ENCODE measurements around the gene KLHL17.

The KLHL17 gene

DNA sequence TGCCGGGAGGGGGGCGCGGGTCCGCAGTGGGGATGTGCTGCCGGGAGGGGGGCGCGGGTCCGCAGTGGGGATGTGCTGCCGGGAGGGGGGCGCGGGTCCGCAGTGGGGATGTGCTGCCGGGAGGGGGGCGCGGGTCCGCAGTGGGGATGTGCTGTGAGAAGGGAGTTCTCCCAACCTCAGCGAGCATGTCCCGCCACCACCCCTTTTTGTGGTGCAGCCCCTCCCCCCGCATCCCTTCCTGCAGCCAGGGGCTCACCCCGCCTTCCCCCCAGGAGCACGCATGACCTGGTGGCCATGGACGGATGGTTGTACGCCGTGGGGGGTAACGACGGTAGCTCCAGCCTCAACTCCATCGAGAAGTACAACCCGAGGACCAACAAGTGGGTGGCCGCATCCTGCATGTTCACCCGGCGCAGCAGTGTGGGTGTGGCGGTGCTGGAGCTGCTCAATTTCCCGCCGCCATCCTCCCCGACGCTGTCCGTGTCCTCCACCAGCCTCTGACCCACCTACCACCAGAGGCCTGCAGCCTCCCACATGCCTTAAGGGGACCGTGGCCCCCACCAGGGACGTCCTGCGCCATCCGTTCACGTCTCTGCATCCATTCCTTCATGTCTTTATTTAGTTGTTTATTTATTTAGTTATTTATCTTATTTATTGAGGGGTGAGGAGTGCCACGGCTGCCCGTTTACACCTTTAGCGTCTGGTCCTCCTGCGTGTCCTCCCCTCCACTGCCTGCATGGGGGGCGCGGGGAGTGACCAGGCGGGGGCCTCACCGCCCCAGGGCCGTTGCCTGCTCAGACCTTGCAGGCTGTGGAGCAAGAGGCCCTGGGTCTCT lies 4.5 kb downstream of the KLHL17 start:
- Mint-ChIP-seq H3K4me1 (no peaks in the 10 kb centered on the region), H3K9me3 (peaks cover 3% of the 10 kb centered on the region), H3K27me3 (ENCODE audit: low read depth, poor library complexity) (peaks cover 66% of the 10 kb centered on the region), H3K4me3 (no peak overlapping the region), H3K36me3 (ENCODE audit: low read depth) (peaks cover 8% of the 10 kb centered on the region), H3K27ac (no peak overlapping the region)
- TF ChIP-seq, protein P1, sequence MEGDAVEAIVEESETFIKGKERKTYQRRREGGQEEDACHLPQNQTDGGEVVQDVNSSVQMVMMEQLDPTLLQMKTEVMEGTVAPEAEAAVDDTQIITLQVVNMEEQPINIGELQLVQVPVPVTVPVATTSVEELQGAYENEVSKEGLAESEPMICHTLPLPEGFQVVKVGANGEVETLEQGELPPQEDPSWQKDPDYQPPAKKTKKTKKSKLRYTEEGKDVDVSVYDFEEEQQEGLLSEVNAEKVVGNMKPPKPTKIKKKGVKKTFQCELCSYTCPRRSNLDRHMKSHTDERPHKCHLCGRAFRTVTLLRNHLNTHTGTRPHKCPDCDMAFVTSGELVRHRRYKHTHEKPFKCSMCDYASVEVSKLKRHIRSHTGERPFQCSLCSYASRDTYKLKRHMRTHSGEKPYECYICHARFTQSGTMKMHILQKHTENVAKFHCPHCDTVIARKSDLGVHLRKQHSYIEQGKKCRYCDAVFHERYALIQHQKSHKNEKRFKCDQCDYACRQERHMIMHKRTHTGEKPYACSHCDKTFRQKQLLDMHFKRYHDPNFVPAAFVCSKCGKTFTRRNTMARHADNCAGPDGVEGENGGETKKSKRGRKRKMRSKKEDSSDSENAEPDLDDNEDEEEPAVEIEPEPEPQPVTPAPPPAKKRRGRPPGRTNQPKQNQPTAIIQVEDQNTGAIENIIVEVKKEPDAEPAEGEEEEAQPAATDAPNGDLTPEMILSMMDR (IDR thresholded peaks at IDR 0.05) = no peak
- no peak for DNase-seq

DNA sequence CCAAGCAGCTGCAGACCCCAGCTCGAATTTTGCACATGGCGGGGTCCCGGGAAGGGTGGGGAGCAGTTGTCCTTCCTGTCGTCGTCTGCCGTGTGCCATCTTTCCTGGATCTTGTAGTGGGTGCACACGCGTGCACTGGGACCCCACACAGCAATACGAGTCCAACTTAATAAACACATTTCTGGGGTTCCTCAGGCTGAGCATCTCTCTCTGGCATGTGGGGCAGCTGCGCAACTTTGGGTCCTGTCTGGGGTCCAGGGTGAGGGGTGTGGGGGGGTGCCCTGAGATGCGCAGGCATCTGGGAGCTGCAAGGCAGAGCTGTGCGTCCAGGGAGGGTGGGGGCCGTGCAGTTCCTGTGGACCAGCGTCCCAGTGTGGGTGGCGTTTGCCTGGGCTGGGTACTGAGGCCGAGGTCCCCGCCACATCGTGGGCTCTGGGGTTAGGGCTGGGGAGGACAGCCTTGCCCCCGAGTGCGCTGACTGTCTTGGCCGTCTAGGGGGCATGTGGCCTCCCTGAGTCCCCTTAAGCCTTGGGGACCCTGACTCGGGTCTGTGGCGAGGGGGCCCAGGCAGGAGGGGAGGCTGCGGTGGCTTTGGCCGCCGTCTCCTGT lies 5.2 kb downstream of the KLHL17 start:
- no peak overlapping the region for H3K4me3 Mint-ChIP-seq
- no peaks in the 10 kb centered on the region for H3K4me1 Mint-ChIP-seq
- TF ChIP-seq, protein P1 (IDR thresholded peaks at IDR 0.05) = no peak

DNA sequence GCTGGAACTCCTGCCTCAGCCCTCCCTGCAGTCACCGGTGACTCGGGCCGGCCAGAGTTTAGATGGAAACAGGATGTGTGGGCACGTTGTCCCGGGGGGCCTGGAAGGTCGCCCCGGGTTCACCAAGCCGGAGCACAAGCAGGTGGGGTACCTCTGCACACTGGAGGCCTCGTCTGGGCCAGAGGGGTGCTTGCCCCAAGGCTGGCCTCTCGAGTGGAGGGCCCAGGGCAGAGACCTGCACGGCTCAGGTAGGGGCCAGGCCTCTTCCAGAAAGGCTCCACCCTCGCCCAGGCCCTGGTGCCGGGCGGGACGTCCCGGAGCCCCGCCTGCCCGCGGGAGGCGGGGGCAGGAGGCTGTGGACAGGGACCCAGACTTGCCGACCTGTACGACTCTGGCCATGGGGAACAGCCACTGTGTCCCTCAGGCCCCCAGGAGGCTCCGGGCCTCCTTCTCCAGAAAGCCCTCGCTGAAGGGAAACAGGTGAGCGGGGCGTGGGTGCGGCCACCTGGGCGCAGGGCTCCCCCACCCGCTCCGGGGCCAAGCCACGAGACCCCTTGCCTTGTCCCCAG lies 5.8 kb downstream of the KLHL17 start, which contains the start of gene PLEKHN1:
PLEKHN1 (plus strand) TSS at position 348 of the 569 bp plus-strand sequence; CDS start at position 398, 50 bp downstream.
- TF ChIP-seq, protein P1 (IDR thresholded peaks at IDR 0.05) = no peak
- peaks cover 3% of the 10 kb centered on the region for H3K9me3 Mint-ChIP-seq
- no peak within 1 kb of the TSS for H3K27ac Mint-ChIP-seq
- H3K4me3 Mint-ChIP-seq = peak within 1 kb of the TSS; percentile 52
- peaks cover 8% of the 10 kb centered on the region for H3K36me3 Mint-ChIP-seq (ENCODE audit: low read depth)
- DNase-seq = no peak
- H3K27me3 Mint-ChIP-seq (ENCODE audit: low read depth, poor library complexity) = peaks cover 73% of the 10 kb centered on the region
- no peaks in the 10 kb centered on the region for H3K4me1 Mint-ChIP-seq

More for the DNA sequence above, 5.2 kb downstream of the KLHL17 start:
- Mint-ChIP-seq H3K27me3 (ENCODE audit: low read depth, poor library complexity) (peaks cover 67% of the 10 kb centered on the region), H3K27ac (no peak overlapping the region), H3K9me3 (peaks cover 3% of the 10 kb centered on the region), H3K36me3 (ENCODE audit: low read depth) (peaks cover 8% of the 10 kb centered on the region)
- no peak for DNase-seq

DNA sequence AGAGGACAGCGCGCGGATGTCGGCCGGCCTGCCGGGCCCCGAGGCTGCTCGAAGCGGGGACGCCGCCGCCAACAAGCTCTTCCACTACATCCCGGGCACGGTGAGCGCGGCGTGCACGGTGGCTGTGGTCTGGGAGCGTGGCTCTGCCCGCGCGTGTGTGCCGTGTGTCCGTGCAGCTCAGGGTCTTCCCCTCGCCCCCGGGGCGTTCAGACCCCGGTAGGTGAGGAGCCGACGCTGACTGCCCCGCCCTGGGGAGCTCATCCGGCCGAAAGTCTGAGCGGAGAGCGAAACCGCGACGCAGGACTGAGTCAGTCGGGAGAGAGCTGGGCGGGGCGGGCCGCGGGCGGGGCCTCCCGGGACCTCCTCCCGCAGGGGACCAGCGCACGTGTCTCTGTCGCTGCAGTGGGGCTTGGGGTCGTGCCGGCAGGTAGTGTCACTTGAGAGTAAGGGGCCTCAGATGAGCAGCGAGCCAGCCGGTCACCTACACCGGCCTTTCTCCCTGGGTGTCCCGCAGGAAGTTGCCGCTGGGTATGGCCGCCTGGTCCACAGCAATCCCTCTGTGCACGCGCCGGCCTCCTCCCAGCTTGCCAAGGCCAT lies 6.4 kb downstream of the KLHL17 start:
- H3K4me1 Mint-ChIP-seq = no peaks in the 10 kb centered on the region
- H3K27me3 Mint-ChIP-seq (ENCODE audit: low read depth, poor library complexity) = peaks cover 73% of the 10 kb centered on the region
- peaks cover 3% of the 10 kb centered on the region for H3K9me3 Mint-ChIP-seq
- peaks cover 8% of the 10 kb centered on the region for H3K36me3 Mint-ChIP-seq (ENCODE audit: low read depth)
- TF ChIP-seq, protein P1 (IDR thresholded peaks at IDR 0.05) = no peak
- H3K27ac Mint-ChIP-seq = no peak overlapping the region
- peak; percentile 75 for DNase-seq
- peak overlapping the region; percentile 52 for H3K4me3 Mint-ChIP-seq

DNA sequence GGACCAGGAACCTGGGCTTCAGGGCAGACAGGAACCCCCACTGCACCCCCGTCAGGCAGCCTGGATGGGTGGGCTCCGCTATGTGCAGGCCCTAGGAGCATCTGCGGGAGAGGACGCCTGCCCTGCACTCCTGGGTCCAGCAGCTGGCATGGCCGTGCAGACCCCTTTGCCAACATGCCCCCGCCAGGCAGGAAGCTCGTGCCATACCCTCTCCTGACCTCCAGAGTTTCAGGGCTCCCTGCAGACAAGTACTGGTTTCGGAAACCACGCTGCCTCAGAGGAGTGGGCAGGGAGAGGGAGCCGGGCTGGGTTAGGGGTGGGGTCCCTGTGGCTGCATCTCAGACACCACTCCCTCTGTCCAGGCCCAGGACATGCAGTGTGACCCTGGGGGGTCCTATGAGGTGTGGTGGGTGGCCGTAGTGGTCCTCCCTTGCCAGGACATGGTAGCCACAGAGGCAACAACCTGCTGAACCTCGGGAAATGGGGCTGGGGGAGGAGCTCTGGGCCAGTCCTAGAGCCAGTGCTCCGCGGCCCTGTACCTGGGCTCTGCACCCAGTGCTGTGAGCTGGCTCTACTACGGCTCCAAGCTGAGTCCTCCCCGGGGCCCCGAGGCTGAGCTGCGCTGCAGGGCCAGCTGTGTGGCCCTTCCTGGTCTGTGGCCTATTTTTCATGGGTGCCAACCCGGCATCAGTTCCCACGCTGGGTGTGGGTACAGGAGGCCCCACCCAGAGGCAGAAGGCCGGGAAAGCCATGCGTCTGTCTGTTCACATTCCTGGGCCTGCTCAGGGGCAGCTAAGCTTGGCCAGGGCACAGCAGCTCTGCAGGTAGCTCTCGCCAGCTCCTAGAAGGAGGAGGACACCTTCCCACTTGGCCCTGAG lies 7.3 kb downstream of the KLHL17 start:
- Mint-ChIP-seq H3K4me1 (no peaks in the 10 kb centered on the region), H3K36me3 (ENCODE audit: low read depth) (peaks cover 8% of the 10 kb centered on the region), H3K9me3 (peaks cover 3% of the 10 kb centered on the region), H3K27ac (no peak overlapping the region), H3K4me3 (no peak overlapping the region), H3K27me3 (ENCODE audit: low read depth, poor library complexity) (peaks cover 74% of the 10 kb centered on the region)
- TF ChIP-seq, protein P1 (IDR thresholded peaks at IDR 0.05) = no peak
- DNase-seq = no peak

All from nephron progenitor cell (in vitro differentiated cells).